Suppressor macrophage treated with lipopolysaccharide for 4 hours (primary cell): ENCODE measurements around the gene C19orf85.
"Not testable (repeated sequence)": the region's sequence is repeated elsewhere in the genome, so short reads cannot be mapped to it uniquely, and the experiment has no call there.

Source experiments
- DNase-seq: peaks from one replicate; pipeline ENCODE4 v3.0.0-alpha.2; 2020

Gene C19orf85

GRCh38 chr19:55455576-55456235, 8.8 kb downstream of the C19orf85 start:
- no peak for DNase-seq

GRCh38 chr19:55454787-55455243, 9.7 kb downstream of the C19orf85 start:
- DNase-seq: peak; percentile 56

DNA sequence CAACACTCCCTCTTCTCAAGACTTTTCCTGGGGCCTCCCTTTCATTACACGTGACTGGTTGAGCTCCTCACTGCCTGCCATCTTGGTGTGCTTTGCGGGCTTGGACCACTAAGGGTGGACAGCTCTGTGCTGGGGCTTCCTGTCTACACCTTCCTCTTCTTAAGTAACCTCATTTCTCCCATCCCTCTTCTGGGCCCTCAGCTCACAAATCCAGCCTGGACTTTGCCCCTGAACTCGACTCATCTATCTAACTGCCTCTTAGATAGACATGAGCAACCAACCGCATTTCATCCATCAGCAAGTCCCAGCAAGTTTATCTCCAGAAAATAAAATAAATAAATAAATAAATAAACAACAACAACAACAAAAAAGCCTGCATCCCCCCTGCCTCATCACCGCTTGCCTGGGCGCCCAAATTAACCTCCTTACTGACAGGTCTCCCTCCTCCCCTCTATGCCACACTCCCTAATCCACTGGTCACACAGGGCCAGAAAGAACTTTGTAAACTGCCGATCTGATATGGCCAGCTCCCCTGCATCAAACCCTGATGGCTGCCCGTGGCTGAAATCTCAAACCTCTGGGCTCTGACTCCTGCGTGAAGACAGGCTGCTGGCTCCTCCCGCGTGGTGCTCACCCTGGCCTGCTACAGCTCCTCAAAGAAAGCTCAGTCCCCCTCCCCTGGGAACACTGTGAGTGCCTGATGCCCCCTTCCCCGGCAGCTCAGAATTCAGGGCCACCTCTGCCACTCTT, 10.9 kb downstream of the C19orf85 start:
- DNase-seq: no peak

DNA sequence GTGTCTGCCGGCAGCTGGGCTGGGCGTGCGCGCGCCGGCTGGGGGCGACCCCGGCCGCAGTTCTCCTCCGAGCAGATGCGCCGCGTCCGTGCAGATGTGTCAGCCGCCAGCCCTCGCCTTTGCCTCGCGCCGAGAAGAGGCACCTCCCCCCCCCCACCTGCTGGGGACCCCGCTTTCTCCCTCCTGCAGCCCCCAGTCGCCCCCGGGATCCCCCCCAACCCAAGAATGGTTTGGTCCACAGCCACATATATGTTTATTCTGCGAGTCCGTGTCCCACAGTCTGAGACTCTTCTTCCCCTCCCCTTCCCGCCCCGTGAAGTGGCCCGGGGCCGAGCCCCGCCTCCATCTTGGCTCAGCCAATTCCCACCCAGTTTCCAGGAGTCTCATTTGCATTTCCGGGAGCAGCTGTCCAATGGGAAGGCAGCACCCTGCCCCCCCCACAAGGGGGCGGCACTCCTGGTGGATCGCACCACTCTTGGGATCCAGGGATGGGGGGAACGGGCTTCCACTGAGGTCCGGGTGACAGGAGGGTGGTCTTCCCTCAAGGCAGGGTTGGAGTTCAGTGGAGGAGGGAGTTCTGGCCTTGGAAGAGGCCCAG, 11.7 kb downstream of the C19orf85 start:
- peak; percentile 41 for DNase-seq

DNA sequence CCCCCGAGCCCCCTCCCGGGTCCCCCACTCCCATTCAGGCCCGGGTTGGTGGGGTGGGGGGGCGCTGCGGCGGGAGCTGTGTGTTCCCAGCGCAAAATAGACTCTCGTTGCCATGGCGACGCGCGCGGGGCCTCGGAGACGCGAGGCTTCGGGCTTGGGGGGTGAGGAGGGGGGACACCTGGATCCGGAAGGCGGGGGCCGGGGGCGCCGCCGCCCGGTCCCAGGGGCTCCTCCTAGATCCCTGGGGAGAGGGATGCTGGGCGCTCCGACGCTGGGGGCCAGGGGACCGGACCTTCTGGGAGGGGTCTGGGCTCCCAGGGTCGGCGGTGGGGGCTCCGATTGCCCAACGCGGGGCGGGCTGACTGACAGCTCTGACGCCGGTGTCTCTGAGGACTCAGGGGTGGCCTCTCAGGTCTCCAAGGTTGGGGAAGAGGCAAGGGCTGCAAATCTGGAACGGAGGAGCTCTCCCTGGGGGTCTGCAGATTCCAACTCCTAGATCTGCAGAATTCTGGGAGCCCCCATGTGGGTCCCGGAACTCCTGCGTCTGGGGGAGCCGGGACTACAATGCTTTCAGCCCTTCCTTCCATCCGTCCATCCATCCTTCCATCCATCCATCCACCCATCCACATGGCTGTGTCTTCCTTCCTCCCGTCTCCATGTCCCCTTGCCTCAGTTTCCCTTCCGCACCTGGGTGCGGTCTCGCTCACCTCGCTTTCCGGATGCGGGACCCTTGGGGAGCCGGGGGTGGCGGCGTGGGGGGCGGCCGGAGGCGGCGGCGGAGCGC, 12.4 kb downstream of the C19orf85 start:
- no peak for DNase-seq

DNA sequence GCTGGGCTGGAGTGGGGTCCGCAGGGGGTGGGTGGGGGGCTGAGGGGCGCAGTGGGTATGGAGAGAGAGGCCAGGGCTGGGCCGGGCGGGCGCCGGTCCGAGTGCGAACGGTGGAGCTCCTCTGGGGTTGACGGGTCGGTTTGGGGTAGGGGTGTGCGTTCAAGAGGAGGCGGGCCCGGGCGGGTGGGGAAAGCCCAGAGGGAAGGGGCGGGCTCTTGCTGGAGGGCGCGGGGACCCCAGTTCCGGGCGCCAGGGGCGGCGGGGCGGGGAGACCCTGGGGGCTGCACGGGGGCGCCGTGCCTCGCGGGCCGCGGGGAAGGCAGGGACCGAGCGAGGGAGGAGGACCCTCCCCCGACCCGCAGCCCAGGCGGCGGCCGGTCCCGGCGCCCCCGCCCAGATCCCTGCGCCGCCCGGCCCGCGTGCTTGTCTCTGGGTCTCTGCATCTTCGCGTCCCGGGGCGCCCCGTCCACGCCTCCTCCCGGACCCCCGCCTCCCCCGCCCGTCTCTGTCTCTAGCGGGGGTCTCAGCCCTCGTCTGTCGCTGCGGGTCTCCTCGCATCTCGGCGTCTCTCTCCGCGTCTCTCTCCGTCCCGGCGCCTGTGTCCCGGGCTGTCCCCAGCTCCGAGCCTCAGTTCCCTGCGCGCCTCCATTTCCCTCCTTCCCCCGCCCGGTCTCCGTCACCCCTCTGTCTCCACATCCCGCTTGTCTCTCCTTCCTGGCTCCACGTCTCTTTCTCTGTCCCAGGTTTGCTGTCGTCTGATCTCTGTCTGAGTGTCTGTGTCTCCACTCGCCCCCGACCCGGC, 13.2 kb downstream of the C19orf85 start:
- DNase-seq: no peak

DNA sequence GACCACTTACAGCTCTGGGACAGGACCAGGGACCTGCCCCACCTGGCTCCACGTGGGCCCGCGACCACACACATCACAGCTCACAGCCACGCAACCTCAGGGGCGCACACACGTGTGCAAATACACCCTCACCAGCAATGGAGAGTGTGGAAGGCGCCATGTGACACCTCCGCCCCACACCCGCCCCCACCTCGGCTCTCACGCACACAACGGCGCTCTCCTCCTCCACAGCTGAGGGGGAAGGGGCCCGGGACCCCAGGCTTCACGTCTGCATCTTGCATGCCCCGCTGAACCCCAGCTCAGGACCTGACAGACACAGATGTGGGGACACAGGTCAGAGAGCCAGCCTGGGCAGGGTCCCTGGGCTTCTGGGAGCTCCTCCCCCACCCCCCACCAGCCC, 15.1 kb downstream of the C19orf85 start:
- no peak for DNase-seq

GRCh38 chr19:55448175-55448490, 16.4 kb downstream of the C19orf85 start:
- not testable (repeated sequence) for DNase-seq

DNA sequence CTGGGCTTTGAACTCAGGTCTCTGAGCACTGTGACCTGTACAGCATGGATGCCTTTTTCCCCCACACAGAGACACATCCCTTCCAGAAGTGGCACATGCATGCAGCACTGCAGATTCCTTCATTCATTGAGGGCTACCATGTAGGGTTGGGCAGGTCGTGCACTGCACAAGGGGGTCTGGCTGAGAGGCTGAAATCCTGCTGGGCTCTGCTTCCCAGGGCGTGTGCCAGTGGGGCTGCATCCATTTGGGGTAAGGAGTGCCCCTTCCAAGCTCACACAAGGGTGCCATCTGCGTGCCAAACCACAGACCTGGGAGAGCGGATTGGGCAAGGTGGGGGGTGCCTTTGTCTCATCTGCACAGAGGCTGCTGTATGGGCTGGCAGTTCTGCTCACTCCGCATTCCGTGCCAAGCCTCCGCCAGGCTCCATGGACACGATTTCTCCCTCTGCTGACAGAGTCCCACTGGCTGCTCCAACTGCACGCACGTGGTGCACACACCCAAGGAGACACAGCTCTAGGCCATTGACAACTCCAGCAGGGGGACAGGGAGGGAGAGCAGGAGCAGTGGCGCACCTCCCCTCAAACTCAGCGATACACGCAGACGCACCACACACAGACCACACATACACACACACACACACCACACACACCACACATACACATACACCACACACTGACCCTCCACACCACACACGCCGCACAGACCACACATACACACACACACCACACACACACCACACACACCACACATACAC, 17.0 kb downstream of the C19orf85 start:
- DNase-seq: no peak

DNA sequence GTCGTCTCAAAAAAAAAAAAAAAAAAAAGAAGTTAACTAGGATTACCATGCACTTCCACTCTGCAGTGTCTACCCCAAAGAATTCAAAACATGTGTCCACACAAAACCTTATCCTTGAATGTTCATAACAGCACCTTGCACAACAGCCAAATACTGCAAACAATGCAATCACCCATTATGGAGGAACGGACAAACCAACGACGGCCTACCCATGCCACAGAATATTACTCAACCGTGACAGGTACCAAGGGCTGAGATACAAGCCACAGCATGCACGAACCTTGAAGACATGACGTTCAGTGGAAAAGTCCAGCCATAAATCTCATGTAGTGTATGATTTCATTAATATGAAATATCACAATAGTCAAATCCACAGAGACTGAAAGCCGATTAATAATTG, 18.5 kb downstream of the C19orf85 start:
- DNase-seq: no peak

DNA sequence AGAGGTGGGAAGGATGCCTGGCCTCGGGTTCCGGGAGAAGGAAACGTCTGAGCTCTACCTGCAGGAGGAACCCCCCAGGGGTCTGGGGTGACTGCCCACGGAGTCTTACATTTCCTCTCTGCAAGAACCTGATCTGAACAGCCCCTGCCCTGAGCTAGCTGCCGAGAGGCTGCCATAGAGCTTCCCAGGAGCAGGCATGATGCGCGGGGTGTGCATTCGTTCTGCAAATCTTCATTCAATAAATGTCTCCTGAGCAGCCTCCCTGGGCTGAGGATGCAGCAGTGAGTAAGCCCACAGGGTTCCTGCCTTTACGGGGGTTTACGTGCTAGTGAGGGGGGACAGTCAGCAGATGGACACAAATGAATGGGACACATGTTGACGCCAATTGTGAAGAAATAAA, 19.9 kb downstream of the C19orf85 start:
- no peak for DNase-seq

- no peak for DNase-seq
These were observed 20.6 kb downstream of the C19orf85 start for GRCh38 chr19:55443824-55444480.

GRCh38 chr19:55443045-55443823, 21.3 kb downstream of the C19orf85 start, which contains the start of gene SHISA7:
Gene SHISA7, minus strand, starts transcription at chr19:55443300. Its CDS starts 437 bp downstream, at chr19:55442863.
- no peak for DNase-seq

DNA sequence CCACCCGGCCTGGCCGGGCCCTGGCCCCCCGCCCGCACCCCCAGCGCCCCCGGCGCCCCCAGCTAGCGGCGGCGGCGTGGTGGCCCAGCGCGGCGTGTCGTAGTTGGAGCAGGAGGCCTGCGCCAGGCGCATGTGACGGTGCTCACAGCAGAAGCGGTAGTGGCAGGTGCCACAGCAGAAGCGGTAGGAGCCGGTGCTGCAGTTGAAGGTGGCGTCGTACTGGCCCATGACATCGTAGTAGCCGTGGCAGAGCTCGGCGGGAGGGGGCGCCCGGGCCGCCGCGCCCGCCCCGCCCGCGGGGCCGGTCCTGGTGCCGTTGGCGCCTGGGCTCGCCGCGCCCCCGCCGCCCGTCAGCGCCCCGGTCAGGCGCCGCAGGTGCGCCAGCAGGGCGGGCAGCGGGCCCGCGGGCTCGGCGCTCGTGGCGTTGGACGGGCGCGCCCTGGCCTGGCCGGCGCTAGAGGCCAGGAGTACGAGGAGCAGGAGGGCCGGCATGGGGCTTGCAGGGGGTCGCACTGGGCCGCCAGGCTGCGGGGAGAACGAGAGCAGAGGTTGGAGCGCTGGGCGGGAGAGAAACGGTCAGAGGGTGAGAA, 22.1 kb downstream of the C19orf85 start:
- no peak for DNase-seq

DNA sequence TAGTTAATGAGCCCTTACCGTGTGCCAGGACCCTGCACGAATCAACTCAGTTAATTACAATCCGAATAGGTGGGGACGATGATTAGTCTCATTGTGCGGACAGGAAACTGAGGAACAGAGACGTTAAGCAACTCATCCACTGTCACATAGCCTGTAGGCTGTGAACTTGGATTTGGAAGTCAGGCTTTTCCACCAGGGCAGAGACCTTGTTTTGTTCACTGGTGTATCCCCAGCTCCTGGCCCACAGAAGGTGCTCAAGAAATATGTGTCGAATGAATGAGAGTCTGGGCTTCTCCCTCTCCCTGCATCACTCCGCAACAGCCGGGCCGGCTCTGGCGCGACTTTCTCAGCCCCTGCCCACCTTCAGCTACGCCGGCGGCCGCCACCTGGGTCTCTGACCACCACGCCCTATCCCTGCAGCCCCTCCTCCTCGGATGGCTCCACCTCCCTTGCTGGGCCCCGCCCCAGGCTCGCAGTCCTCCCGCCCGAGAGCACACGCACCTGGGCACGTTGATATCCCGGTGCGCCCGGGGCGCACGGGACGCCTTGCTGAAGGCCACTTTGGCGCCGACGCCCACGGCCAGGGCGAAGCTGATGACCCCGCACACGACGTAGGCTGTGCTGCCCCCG, 22.7 kb downstream of the C19orf85 start:
- DNase-seq: no peak

- DNase-seq: peak; percentile 66
These were observed 23.2 kb downstream of the C19orf85 start for GRCh38 chr19:55441319-55441691.

- peak; percentile 35 for DNase-seq
These were observed 24.0 kb downstream of the C19orf85 start for GRCh38 chr19:55440411-55441105.

DNA sequence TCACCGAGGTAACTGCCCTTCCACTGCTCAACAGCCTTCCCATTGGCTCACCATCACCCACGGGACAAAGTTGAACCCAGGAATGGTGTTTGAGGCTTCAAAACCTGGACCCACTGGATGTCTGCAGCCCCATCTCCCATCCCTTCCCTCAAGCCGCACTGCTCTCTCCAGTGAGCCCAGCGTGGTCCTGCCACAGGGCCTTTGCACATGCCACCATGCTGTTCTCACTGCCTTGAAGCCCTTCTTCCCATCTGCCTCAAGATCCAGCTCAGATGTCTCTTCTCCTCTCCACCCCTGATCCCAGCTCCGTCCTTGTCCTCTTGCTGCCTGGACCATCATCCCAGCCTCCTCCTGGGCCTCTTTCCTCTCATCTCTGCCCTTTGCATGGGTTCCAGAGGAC, 25.5 kb downstream of the C19orf85 start:
- no peak for DNase-seq

DNA sequence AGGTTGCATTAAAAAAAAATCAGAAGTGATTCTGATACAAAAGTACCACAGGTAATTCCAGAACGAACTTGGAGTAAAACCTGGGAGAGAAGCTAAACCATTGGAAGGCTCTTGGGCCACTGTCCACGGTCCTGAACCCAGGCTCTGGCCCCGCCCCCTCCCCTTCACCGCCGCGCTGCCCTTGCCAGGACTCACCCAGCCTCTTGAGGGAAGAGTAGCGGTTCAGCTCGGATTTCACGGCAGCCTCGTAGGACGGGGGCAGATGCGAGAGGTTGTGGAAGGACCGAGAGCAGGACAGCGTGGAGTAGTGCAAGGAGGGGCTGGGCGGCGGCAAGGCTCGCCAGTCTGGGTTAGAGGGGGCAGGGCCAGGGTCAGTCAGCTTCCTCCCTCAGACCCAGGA, 27.1 kb downstream of the C19orf85 start:
- DNase-seq: peak; percentile 48
